Naive thymus-derived CD4-positive, alpha-beta T cell (primary cell): ENCODE data around the gene ANKRD23. TPM values are rescaled to one million over a fixed set of nuclear protein-coding genes. Genes with fewer than 3 reads are reported as not detected.

Source experiments
- ATAC-seq: fragments of 150-1000 bp; cut with Tn5 transposase; 2 replicates; pipeline ENCODE4 v1.10.0; 2021; ENCODE audit warnings: mild to moderate bottlenecking, moderate library complexity
- CTCF ChIA-PET: fragments of 350-600 bp; sonication (Branson Sonifier 250); formaldehyde crosslinking; loops from one replicate; lab custom pipeline; 2021; ENCODE audit warnings: antibody characterized with exemption; lab: Charles Lee
- POLR2A ChIA-PET: fragments of 350-600 bp; sonication (Branson Sonifier 250); formaldehyde crosslinking; loops from one replicate; lab custom pipeline; 2021; ENCODE audit warnings: antibody characterized with exemption, inconsistent platforms; lab: Charles Lee
- DNase-seq, 9 donors: peaks; one replicate each; pipeline versions ENCODE4 v3.0.0 to v3.0.0-alpha.2; 2020 to 2022; ENCODE audit warnings: mixed read lengths in 1 of 9
- H3K27ac ChIP-seq: one replicate; pipeline ENCODE4 v1.7.0; 2013; ENCODE audit warnings: mild to moderate bottlenecking, low read depth, low read length, moderate library complexity
- H3K27me3 ChIP-seq, 2 donors: one replicate each; pipeline ENCODE4 v1.7.0; 2013; ENCODE audit warnings: low read length in 2 of 2, mild to moderate bottlenecking in 2 of 2, moderate library complexity in 2 of 2; ENCODE audit not compliant: control insufficient read depth in 2 of 2, insufficient read depth in 2 of 2
- H3K36me3 ChIP-seq, 3 experiments: 1 replicate in 2 of 3; 2 replicates in 1 of 3; pipeline ENCODE4 v1.7.0; 2013; ENCODE audit warnings: low read length in 3 of 3, mild to moderate bottlenecking in 3 of 3, moderate library complexity in 1 of 3; ENCODE audit not compliant: insufficient read depth in 3 of 3, control insufficient read depth in 2 of 3
- H3K4me1 ChIP-seq, 2 donors: one replicate each; pipeline ENCODE4 v1.7.0; 2013; ENCODE audit warnings: low read length in 2 of 2, mild to moderate bottlenecking in 2 of 2, moderate library complexity in 1 of 2; ENCODE audit not compliant: control insufficient read depth in 2 of 2, insufficient read depth in 2 of 2
- H3K4me3 ChIP-seq: 2 replicates; pipeline ENCODE4 v1.7.0; 2013; ENCODE audit warnings: mild to moderate bottlenecking, low read length
- H3K9me3 ChIP-seq, 3 experiments: 1 replicate in 2 of 3; 2 replicates in 1 of 3; pipeline ENCODE4 v1.7.0; 2013; ENCODE audit warnings: low read length in 3 of 3; ENCODE audit not compliant: control insufficient read depth in 2 of 3
- H3K27ac Mint-ChIP-seq, 9 donors: one replicate each; pipeline ENCODE4 v1.8.0; 2020 to 2022; ENCODE audit warnings: mixed read lengths in 9 of 9, mild to moderate bottlenecking in 8 of 9, moderate library complexity in 5 of 9, inconsistent platforms in 2 of 9
- H3K27me3 Mint-ChIP-seq, 5 donors: one replicate each; pipeline ENCODE4 v1.8.0; 2021 to 2022; ENCODE audit warnings: mixed read lengths in 5 of 5, mild to moderate bottlenecking in 1 of 5
- H3K36me3 Mint-ChIP-seq, 5 donors: one replicate each; pipeline ENCODE4 v1.8.0; 2020 to 2022; ENCODE audit warnings: mixed read lengths in 5 of 5, mild to moderate bottlenecking in 3 of 5, inconsistent platforms in 1 of 5
- H3K4me1 Mint-ChIP-seq, 7 donors: one replicate each; pipeline ENCODE4 v1.8.0; 2020 to 2022; ENCODE audit warnings: mixed read lengths in 7 of 7, mild to moderate bottlenecking in 3 of 7, inconsistent platforms in 1 of 7
- H3K4me3 Mint-ChIP-seq, 10 donors: one replicate each; pipeline ENCODE4 v1.8.0; 2020 to 2022; ENCODE audit warnings: mild to moderate bottlenecking in 10 of 10, mixed read lengths in 10 of 10, moderate library complexity in 6 of 10, inconsistent platforms in 2 of 10
- H3K9me3 Mint-ChIP-seq, 11 donors: one replicate each; pipeline ENCODE4 v1.8.0; 2020 to 2022; ENCODE audit warnings: mixed read lengths in 11 of 11, mild to moderate bottlenecking in 4 of 11, inconsistent platforms in 1 of 11, moderate library complexity in 1 of 11
- intact Hi-C, 2 donors: fragments of 100-400 bp; cut with micrococcal nuclease; formaldehyde crosslinking; loops; one replicate each; pipeline ENCODE4 v1.15.1; 2023
- polyA plus RNA-seq, 2 donors: library from polyadenylated mRNA; unstranded; fragments of 300-500 nt; fragmentation: Illumina TruSeq; gene quantifications; one replicate each; pipeline ENCODE4 v1.2.3, GENCODE V29; 2021
- total RNA-seq, 6 experiments: library from RNA in 5 of 6; stranded (reverse) in 5 of 6; gene quantifications; 1 replicate in 5 of 6; 2 replicates in 1 of 6; pipeline ENCODE4 v1.2.3 and lab custom pipeline; 2021 to 2026

The ANKRD23 gene
- total and polyA plus RNA-seq, 7 experiments from 2014 or later, result 0.64 to 19.8 (median 11.7) TPM

GRCh38 chr2:96882906-96883305 is 39.1 kb upstream of the ANKRD23 start:
- ChIA-PET CTCF (no interaction called here), POLR2A (interaction anchor here (0.9 to 1.6 kb wide), 3 partner anchors 8 to 17 kb away, joined by 3 to 5 read pairs (median 3); no protein-coding TSS in a partner anchor)
- Mint-ChIP-seq H3K36me3 (no peaks in the 10 kb centered on the region), H3K27ac (no peak overlapping the region), H3K9me3 (peaks cover 0 to 2% (median 0%) of the 10 kb centered on the region in 11 donors), H3K4me3 (no peak overlapping the region), H3K27me3 (peaks cover 0 to 2% (median 0%) of the 10 kb centered on the region in 5 donors), H3K4me1 (peaks cover 4 to 16% (median 9%) of the 10 kb centered on the region in 7 donors)
- Histone ChIP-seq H3K4me3 (no peak overlapping the region), H3K4me1 (peaks cover 0 to 2% of the 10 kb centered on the region in 2 donors), H3K27me3 (no peaks in the 10 kb centered on the region), H3K27ac (no peak overlapping the region), H3K9me3 (no peaks in the 10 kb centered on the region), H3K36me3 (no peaks in the 10 kb centered on the region)
- intact Hi-C loops, result no loop called here
- ATAC-seq, result no peak
- DNase-seq, result no peak

- intact Hi-C loops, result no loop called here
- no peak overlapping the region for H3K27ac ChIP-seq
- POLR2A ChIA-PET, result interaction anchor here (0.5 to 1.6 kb wide), 2 partner anchors 9 to 51 kb away, joined by 3 to 5 read pairs; no protein-coding TSS in a partner anchor
- Mint-ChIP-seq H3K9me3 (peaks cover 0 to 2% (median 0%) of the 10 kb centered on the region in 11 donors), H3K27me3 (peaks cover 0 to 2% (median 0%) of the 10 kb centered on the region in 5 donors), H3K4me1 (peaks cover 0 to 10% (median 5%) of the 10 kb centered on the region in 7 donors), H3K27ac (no peak overlapping the region), H3K36me3 (no peaks in the 10 kb centered on the region), H3K4me3 (peak overlapping the region in 1 of 10 donors; percentile 45)
- DNase-seq (no peak), ATAC-seq (no peak)
- no peaks in the 10 kb centered on the region for H3K9me3 ChIP-seq
- no peak overlapping the region for H3K4me3 ChIP-seq
- CTCF ChIA-PET, result no interaction called here
- H3K27me3 ChIP-seq, result no peaks in the 10 kb centered on the region
- H3K4me1 ChIP-seq, result no peaks in the 10 kb centered on the region
- no peaks in the 10 kb centered on the region for H3K36me3 ChIP-seq
Observed at GRCh38 chr2:96882230-96882629, 38.4 kb upstream of the ANKRD23 start.

- Mint-ChIP-seq H3K9me3 (peaks cover 0 to 2% (median 0%) of the 10 kb centered on the region in 11 donors), H3K27me3 (peaks cover 0 to 2% (median 0%) of the 10 kb centered on the region in 5 donors), H3K4me3 (no peak overlapping the region), H3K27ac (peak overlapping the region in 2 of 9 donors; percentile 10 to 34), H3K4me1 (peaks cover 0 to 9% (median 4%) of the 10 kb centered on the region in 7 donors), H3K36me3 (no peaks in the 10 kb centered on the region)
- Histone ChIP-seq H3K27me3 (no peaks in the 10 kb centered on the region), H3K4me3 (no peak overlapping the region), H3K36me3 (no peaks in the 10 kb centered on the region), H3K27ac (no peak overlapping the region), H3K4me1 (no peaks in the 10 kb centered on the region), H3K9me3 (no peaks in the 10 kb centered on the region)
- ChIA-PET CTCF (no interaction called here), POLR2A (interaction anchor here (1.6 kb wide), 1 partner anchor 10 kb away, joined by 5 read pairs; no protein-coding TSS in a partner anchor)
- intact Hi-C loops, result no loop called here
- DNase-seq (no peak), ATAC-seq (no peak)
Observed at GRCh38 chr2:96881349-96882195, 37.8 kb upstream of the ANKRD23 start.

- Histone ChIP-seq H3K4me3 (no peak overlapping the region), H3K36me3 (no peaks in the 10 kb centered on the region), H3K27me3 (no peaks in the 10 kb centered on the region), H3K9me3 (no peaks in the 10 kb centered on the region), H3K4me1 (no peaks in the 10 kb centered on the region), H3K27ac (no peak overlapping the region)
- Mint-ChIP-seq H3K27me3 (peaks cover 0 to 2% (median 0%) of the 10 kb centered on the region in 5 donors), H3K36me3 (no peaks in the 10 kb centered on the region), H3K4me3 (no peak overlapping the region), H3K4me1 (peaks cover 0 to 6% (median 4%) of the 10 kb centered on the region in 7 donors), H3K9me3 (peaks cover 0 to 2% (median 0%) of the 10 kb centered on the region in 11 donors), H3K27ac (peak overlapping the region in 1 of 9 donors; percentile 34)
- intact Hi-C loops, result no loop called here
- ChIA-PET CTCF (no interaction called here), POLR2A (interaction anchor here (0.6 to 1.0 kb wide), 2 partner anchors 8 to 105 kb away, joined by 4 to 6 read pairs; no protein-coding TSS in a partner anchor)
- DNase-seq (no peak), ATAC-seq (no peak)
Observed at GRCh38 chr2:96880891-96881273, 37.1 kb upstream of the ANKRD23 start.

GRCh38 chr2:96879545-96880040 is 35.8 kb upstream of the ANKRD23 start:
- Histone ChIP-seq H3K36me3 (no peaks in the 10 kb centered on the region), H3K27me3 (no peaks in the 10 kb centered on the region), H3K4me3 (no peak overlapping the region), H3K9me3 (no peaks in the 10 kb centered on the region), H3K4me1 (no peaks in the 10 kb centered on the region), H3K27ac (no peak overlapping the region)
- ATAC-seq (no peak), DNase-seq (no peak)
- H3K4me3 Mint-ChIP-seq, result no peak overlapping the region
- peaks cover 4 to 18% (median 10%) of the 10 kb centered on the region in 7 donors for H3K4me1 Mint-ChIP-seq
- intact Hi-C loops, result no loop called here
- POLR2A ChIA-PET, result interaction anchor here (0.8 to 1.2 kb wide), 3 partner anchors 8 to 34 kb away, joined by 3 to 5 read pairs (median 3); no protein-coding TSS in a partner anchor
- peaks cover 0 to 2% (median 0%) of the 10 kb centered on the region in 5 donors for H3K27me3 Mint-ChIP-seq
- H3K9me3 Mint-ChIP-seq, result peaks cover 0 to 2% (median 0%) of the 10 kb centered on the region in 11 donors
- peak overlapping the region in 3 of 9 donors; percentile 2 to 31 (median 9) for H3K27ac Mint-ChIP-seq
- CTCF ChIA-PET, result no interaction called here
- H3K36me3 Mint-ChIP-seq, result no peaks in the 10 kb centered on the region

- CTCF ChIA-PET, result no interaction called here
- Mint-ChIP-seq H3K4me3 (no peak overlapping the region), H3K36me3 (no peaks in the 10 kb centered on the region), H3K27ac (no peak overlapping the region), H3K4me1 (peaks cover 9 to 24% (median 13%) of the 10 kb centered on the region in 7 donors), H3K27me3 (peaks cover 0 to 4% (median 0%) of the 10 kb centered on the region in 5 donors), H3K9me3 (peaks cover 0 to 2% (median 0%) of the 10 kb centered on the region in 11 donors)
- H3K27ac ChIP-seq, result no peak overlapping the region
- no peak overlapping the region for H3K4me3 ChIP-seq
- POLR2A ChIA-PET, result interaction anchor here (0.6 to 1.3 kb wide), 4 partner anchors 10 to 34 kb away, joined by 3 read pairs; no protein-coding TSS in a partner anchor
- intact Hi-C loops, result no loop called here
- peaks cover 0 to 4% of the 10 kb centered on the region in 2 donors for H3K4me1 ChIP-seq
- DNase-seq (no peak), ATAC-seq (no peak)
- H3K27me3 ChIP-seq, result no peaks in the 10 kb centered on the region
- no peaks in the 10 kb centered on the region for H3K36me3 ChIP-seq
- no peaks in the 10 kb centered on the region for H3K9me3 ChIP-seq
Observed at GRCh38 chr2:96878796-96879544, 35.1 kb upstream of the ANKRD23 start.
